DMS 273 (cell line): ENCODE results near the gene LSM2.
A peak's percentile ranks its signal among the peaks of the same experiment; 100 is the strongest.

ENCODE experiments used
- DNase-seq: peaks from one replicate; lab custom pipeline; 2025; ENCODE audit not compliant: unreplicated experiment; lab: John Stamatoyannopoulos, UW

Gene LSM2

DNA sequence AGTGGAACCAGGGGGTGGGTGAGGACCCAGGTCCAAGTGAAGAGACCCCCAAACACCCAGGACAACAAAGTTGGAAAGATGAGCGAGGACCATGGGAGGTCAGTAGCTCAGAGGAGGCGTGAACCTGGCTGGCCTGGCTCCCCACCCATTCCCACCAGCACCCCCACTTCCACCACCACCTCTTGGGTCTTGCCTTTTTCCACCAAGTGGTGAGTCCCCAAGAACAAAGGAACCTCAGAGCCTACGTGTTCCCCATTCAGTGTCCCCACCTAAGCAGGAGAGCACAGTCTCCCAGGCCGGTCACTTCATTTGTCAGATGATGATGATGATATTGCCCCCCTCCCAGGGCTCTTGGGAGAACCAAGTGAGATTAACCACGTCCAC lies 29.1 kb downstream of the LSM2 start:
- no peak for DNase-seq

GRCh38 chr6:31776989-31777666 lies 29.6 kb downstream of the LSM2 start, which contains the start of gene VWA7:
Gene VWA7 (minus strand): TSS chr6:31777328. CDS start chr6:31776779, 549 bp downstream.
- DNase-seq, result peak; percentile 80

DNA sequence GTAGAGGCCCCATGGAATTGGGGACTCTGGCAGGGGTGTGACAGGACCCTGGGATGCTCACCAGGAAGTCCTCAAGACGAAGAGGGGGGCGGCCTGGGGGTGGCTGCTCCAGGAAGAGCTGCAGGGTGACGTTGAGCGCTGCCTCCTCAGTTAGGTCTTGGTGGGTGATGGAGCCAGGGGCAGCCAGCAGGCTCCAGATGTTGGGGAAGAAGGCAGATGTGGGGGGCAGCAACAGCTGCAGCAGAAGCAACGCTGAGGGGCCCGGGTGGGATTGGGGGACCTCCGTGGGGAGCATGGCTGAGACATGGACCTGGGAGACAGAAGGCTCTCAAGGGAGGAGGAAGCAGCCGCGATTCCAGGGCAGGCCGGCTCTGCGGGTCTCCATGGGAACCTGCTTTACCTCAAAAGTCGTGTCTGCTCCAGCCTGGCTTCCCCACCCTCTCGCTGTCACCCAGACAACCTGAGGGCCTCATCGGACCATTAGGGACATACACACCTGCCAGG lies 30.2 kb downstream of the LSM2 start:
- peak; percentile 71 for DNase-seq

DNA sequence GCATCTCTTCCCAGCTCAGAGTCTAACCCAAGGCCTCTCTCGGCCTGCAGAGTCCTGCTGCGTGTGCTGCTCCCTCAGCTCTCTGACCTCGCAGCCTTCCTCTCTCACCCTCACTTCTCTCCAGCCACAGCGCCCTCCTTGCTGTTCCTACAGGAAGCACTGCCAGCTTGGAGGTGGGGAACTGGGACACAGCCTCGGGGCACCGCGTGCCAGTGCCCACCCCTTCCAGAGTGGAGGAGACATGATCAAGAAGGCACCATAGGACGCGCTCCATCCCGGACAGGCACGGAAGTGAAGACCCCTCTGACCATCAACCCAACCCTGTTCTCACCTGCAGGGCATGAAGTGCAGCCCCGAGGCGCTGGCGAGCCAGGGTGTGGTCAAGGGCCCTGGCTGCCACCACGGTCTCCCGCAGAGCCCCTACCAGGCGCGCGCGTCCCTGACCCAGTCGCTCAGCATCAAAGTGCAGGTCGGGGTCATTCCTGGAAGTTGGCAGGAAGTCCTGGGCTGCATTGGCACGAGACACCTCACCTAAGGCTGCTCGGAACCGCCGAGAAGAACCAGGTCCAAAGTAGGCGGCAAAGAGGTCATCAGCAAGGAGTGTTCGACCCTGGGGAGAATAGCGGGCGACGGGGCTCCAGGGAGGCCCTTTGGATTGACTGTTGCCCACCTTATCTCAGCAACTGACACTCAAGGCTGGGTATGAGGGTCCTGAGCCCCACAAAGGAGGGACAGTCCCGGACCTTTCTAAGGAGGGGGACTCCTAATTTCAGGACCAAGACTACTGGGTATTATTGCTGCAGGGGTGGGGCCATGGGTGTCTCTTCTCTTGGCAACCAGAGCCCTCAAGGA lies 30.9 kb downstream of the LSM2 start:
- no peak for DNase-seq

- DNase-seq, result no peak
Measured at GRCh38 chr6:31775184-31775583, 31.6 kb downstream of the LSM2 start.

DNA sequence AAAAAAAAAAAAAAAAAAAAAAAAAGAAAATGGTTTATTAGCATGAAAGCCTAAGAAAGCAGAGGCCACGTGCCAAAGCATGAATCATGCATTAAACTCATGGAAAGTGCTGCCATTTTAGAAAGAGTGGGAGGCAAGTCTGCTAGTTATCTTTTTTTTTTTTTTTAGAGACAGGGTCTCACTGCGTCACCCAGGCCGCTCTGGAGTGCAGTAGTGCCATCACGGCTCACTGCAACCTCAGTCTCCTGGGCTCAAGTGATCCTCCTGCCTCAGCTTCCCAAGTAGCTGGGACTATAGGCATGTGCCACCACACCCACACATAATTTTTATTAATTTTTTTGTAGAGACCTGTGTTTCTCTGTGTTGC lies 34.8 kb downstream of the LSM2 start:
- peak; percentile 30 for DNase-seq

- no peak for DNase-seq
Measured at GRCh38 chr6:31770860-31771259, 35.9 kb downstream of the LSM2 start.

- DNase-seq, result peak; percentile 75
Measured at GRCh38 chr6:31769684-31770371, 36.9 kb downstream of the LSM2 start.

GRCh38 chr6:31768363-31769257 lies 38.2 kb downstream of the LSM2 start:
- DNase-seq, result no peak

- no peak for DNase-seq
Measured at GRCh38 chr6:31767096-31767645, 39.6 kb downstream of the LSM2 start.

- DNase-seq, result no peak
Measured at GRCh38 chr6:31765910-31766794, 40.6 kb downstream of the LSM2 start.

GRCh38 chr6:31765559-31765909 lies 41.2 kb downstream of the LSM2 start:
- no peak for DNase-seq

GRCh38 chr6:31764198-31764597 lies 42.6 kb downstream of the LSM2 start:
- no peak for DNase-seq

GRCh38 chr6:31763619-31763940 lies 43.2 kb downstream of the LSM2 start:
- peak; percentile 38 for DNase-seq

DNA sequence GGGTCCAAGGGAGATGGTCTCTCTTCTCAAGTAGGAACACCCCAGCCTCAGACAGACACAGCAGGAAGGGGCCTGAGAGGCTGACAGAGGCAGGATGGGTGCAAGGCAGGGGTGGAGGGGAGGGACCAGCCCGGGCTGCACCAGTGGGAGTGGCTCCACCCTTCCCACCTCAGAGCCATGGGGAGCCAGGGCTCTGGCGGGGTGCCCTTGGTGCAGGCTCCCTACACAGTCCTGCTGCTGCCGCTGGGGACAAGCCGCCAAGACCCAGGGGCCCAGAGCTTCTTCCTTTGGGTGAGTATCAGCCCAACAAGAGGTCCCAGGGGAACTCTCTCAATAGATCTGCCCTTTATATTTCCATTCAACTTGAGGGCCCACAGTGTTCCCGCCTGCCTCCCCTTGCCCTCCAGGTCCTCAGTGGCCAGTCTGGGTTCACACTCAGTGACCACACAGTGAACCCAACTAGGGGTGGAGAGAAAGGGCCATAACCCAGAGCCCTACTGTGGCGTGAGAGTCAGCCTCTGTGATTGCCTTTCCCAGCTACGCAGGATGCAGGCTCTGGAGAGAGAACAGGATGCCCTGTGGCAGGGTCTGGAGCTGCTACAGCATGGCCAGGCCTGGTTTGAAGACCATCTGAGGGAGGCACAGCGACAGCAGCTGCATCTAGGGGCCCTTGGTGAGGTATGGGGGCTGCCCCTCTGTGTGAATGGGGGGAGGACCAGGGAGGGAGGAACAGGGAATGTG lies 43.7 kb downstream of the LSM2 start:
- DNase-seq, result no peak

DNA sequence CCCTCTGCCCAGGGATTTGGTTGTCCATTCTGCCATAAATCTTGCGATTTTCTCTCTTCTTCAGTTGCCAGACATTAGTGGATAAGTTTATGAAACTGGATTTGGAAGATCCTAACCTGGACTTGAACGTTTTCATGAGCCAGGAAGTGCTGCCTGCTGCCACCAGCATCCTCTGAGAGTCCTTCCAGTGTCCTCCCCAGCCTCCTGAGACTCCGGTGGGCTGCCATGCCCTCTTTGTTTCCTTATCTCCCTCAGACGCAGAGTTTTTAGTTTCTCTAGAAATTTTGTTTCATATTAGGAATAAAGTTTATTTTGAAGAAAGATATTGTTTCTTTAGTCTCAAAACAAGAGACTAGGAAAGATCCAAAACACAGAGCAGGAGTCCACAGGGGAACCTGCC lies 44.4 kb downstream of the LSM2 start, which contains the start of gene SAPCD1:
TSS of gene SAPCD1 (plus strand) at position 301 of the 400 bp plus-strand sequence. CDS start 399 bp downstream, outside the sequence.
- DNase-seq, result no peak

GRCh38 chr6:31761343-31761742 lies 45.4 kb downstream of the LSM2 start:
- no peak for DNase-seq

GRCh38 chr6:31760790-31761189 lies 46.0 kb downstream of the LSM2 start:
- no peak for DNase-seq

GRCh38 chr6:31758281-31758680 lies 48.5 kb downstream of the LSM2 start:
- no peak for DNase-seq
